ENCODE results near the gene POLA1. TPM values are rescaled to one million over a fixed set of nuclear protein-coding genes. Genes with fewer than 3 reads are reported as not detected.

Gene POLA1
- total RNA-seq, 1 donor from 2014 or later, result 76.5 TPM

DNA sequence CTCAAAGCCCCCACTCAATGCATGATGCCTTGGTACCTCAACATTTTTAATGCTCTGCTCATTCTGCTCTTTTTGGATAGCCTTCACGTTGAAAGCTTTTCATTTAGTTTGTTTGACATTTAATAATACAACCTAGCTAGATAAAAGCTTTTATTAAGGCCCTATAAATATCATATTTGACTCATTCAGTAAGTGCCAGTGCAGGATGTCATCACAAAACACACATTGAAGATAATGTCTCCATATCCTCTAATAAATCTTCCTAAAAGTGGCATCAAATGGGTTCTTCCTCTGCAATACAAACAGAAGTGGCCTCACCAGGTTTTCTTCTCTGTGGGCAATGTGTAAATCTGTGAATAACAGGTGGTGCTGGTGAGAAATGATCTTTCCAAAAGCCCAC, 34.6 kb upstream of the POLA1 start:
- Mint-ChIP-seq H3K9me3 (no peaks in the 10 kb centered on the region), H3K27ac (ENCODE audit: unreplicated experiment) (no peak overlapping the region), H3K4me3 (no peak overlapping the region), H3K36me3 (ENCODE audit: low read depth) (no peaks in the 10 kb centered on the region), H3K27me3 (ENCODE audit: low read depth) (no peaks in the 10 kb centered on the region), H3K4me1 (peaks cover 24% of the 10 kb centered on the region)
- no peak for DNase-seq (ENCODE audit: low read depth, low spot score)
- TF ChIP-seq, protein P1, sequence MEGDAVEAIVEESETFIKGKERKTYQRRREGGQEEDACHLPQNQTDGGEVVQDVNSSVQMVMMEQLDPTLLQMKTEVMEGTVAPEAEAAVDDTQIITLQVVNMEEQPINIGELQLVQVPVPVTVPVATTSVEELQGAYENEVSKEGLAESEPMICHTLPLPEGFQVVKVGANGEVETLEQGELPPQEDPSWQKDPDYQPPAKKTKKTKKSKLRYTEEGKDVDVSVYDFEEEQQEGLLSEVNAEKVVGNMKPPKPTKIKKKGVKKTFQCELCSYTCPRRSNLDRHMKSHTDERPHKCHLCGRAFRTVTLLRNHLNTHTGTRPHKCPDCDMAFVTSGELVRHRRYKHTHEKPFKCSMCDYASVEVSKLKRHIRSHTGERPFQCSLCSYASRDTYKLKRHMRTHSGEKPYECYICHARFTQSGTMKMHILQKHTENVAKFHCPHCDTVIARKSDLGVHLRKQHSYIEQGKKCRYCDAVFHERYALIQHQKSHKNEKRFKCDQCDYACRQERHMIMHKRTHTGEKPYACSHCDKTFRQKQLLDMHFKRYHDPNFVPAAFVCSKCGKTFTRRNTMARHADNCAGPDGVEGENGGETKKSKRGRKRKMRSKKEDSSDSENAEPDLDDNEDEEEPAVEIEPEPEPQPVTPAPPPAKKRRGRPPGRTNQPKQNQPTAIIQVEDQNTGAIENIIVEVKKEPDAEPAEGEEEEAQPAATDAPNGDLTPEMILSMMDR (conservative IDR thresholded peaks at IDR 0.05), result no peak

DNA sequence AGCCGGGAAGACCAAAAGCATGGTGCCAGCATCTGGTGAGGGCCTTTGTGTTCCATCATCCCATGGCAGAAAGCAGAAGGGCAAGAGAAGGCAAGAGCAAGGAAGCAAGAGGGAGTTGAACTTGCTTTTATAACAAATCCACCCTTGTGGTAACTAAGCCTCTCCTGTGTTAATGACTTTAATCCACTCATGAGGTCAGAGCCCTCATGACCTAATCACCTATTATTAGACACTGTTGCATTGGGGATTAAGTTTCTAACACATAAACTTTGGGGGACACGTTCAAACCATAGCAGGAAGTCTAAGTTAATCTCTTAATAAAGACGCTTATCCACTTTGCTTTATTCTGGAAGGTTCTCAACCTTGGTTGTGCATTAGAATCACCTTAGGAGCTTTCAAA, 34.1 kb upstream of the POLA1 start:
- H3K9me3 Mint-ChIP-seq, result no peaks in the 10 kb centered on the region
- TF ChIP-seq, protein P1 (conservative IDR thresholded peaks at IDR 0.05), result no peak
- peaks cover 24% of the 10 kb centered on the region for H3K4me1 Mint-ChIP-seq
- no peaks in the 10 kb centered on the region for H3K36me3 Mint-ChIP-seq (ENCODE audit: low read depth)
- H3K4me3 Mint-ChIP-seq, result no peak overlapping the region
- H3K27me3 Mint-ChIP-seq (ENCODE audit: low read depth), result no peaks in the 10 kb centered on the region
- DNase-seq (ENCODE audit: low read depth, low spot score), result no peak
- H3K27ac Mint-ChIP-seq (ENCODE audit: unreplicated experiment), result no peak overlapping the region

DNA sequence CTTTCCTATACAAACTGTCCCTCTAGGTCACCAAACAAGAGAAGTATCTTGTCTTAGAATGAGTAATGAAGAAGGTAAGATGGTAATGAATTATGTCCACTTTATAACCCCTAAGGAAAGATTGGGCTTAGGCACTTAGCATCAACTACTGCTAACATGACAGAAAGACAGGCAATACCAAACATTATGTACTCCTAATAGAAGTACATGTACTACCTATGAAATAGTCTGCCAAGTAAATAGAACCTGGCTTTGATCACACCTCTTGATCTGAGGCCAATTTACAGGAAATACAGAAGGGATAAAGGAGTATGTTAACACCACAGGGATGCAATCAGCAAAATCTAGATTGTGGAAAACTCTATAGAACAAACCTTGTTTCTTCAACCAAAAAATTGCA, 32.4 kb upstream of the POLA1 start:
- Mint-ChIP-seq H3K27me3 (ENCODE audit: low read depth) (no peaks in the 10 kb centered on the region), H3K27ac (ENCODE audit: unreplicated experiment) (no peak overlapping the region), H3K4me3 (no peak overlapping the region), H3K36me3 (ENCODE audit: low read depth) (no peaks in the 10 kb centered on the region), H3K9me3 (no peaks in the 10 kb centered on the region), H3K4me1 (peaks cover 24% of the 10 kb centered on the region)
- no peak for DNase-seq (ENCODE audit: low read depth, low spot score)
- TF ChIP-seq, protein P1 (conservative IDR thresholded peaks at IDR 0.05), result no peak

DNA sequence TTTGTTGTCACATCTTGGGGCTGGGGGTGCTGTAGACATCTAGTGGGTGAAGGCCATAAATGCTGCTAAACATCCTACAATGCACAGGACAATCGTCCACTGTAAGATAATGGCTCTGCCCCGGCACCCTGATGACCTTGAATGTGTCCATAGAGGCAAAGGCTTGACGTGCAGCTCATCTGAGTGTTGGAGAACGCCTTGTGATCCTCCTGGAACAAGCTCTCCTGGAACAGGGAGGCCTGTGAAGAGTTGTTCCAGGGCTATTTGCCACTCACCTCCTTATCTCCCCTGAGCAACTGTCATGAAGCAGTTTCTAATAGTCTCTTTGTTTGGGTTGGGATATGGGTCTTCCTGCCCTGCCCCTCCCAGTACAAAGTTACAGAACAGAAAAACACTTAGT, 31.4 kb upstream of the POLA1 start:
- Mint-ChIP-seq H3K27ac (ENCODE audit: unreplicated experiment) (no peak overlapping the region), H3K9me3 (no peaks in the 10 kb centered on the region), H3K36me3 (ENCODE audit: low read depth) (no peaks in the 10 kb centered on the region), H3K4me3 (no peak overlapping the region), H3K4me1 (peaks cover 21% of the 10 kb centered on the region), H3K27me3 (ENCODE audit: low read depth) (no peaks in the 10 kb centered on the region)
- no peak for DNase-seq (ENCODE audit: low read depth, low spot score)
- TF ChIP-seq, protein P1 (conservative IDR thresholded peaks at IDR 0.05), result no peak

DNA sequence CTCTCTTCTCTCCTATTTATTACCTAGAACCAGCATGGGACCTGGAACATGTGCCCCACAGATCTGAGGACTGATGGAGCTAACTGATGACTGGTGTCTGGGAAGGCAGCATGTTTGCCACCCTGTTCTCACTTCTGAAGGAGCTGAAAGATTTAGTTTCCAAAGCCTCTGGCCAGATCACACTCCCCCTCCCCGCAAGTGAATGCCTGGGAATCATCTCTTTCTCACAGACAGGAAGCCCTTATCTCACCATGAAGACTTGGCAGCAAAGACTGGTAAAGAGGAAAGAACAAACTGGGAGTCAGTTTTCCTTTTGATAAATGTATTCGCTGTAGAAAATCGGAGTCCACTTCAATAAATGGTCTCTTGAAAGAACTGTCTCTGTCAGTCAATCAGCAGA, 25.6 kb upstream of the POLA1 start:
- Mint-ChIP-seq H3K27me3 (ENCODE audit: low read depth) (no peaks in the 10 kb centered on the region), H3K36me3 (ENCODE audit: low read depth) (no peaks in the 10 kb centered on the region), H3K4me1 (peaks cover 26% of the 10 kb centered on the region), H3K4me3 (no peak overlapping the region), H3K27ac (ENCODE audit: unreplicated experiment) (peak overlapping the region; percentile 7), H3K9me3 (no peaks in the 10 kb centered on the region)
- TF ChIP-seq, protein P1 (conservative IDR thresholded peaks at IDR 0.05), result no peak
- no peak for DNase-seq (ENCODE audit: low read depth, low spot score)

DNA sequence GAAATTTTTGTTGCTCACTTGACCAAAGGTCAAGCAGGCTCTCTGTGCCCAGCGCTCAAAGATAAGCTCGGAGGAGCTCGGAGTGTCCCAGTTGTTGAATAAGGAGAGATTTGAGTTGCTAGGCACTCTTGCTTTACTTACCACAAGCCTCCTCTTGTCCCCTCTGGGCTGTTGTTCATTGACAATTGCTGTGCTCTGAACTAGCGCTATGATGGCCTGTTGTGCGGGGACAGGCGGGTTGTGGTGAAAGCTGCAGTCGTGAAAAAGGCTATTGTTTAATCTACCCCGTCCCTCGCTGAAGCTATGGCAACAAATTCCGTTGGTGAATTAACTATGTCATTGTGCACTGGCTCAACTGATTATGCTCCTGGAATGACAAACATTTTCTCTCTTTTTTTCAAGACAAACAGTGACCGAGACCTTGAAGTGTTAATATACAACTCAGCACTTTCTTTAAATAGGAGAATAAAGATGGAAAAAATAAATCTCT, 21.0 kb upstream of the POLA1 start:
- TF ChIP-seq, protein P1 (conservative IDR thresholded peaks at IDR 0.05), result no peak
- peak; percentile 52 for DNase-seq (ENCODE audit: low read depth, low spot score)
- Mint-ChIP-seq H3K36me3 (ENCODE audit: low read depth) (no peaks in the 10 kb centered on the region), H3K27me3 (ENCODE audit: low read depth) (no peaks in the 10 kb centered on the region), H3K4me1 (peaks cover 40% of the 10 kb centered on the region), H3K4me3 (peak overlapping the region; percentile 75), H3K9me3 (peaks cover 3% of the 10 kb centered on the region), H3K27ac (ENCODE audit: unreplicated experiment) (peak overlapping the region; percentile 96)
